Measurements from ENCODE around the gene SPEG. TPM values are rescaled to one million over a fixed set of nuclear protein-coding genes. Genes with fewer than 3 reads are reported as not detected.

Gene SPEG
- polyA plus RNA-seq, 3 donors, result not detected

- H3K9me3 Mint-ChIP-seq, result peaks cover 0 to 2% (median 0%) of the 10 kb centered on the region in 7 donors
- no peak overlapping the region for H3K9ac ChIP-seq (ENCODE audit: insufficient read depth, low read length, poor library complexity, severe bottlenecking)
- no peaks in the 10 kb centered on the region for H3K79me2 ChIP-seq (ENCODE audit: insufficient read depth, low read length)
- H3K27me3 ChIP-seq (ENCODE audit: control insufficient read depth in 2 of 2, insufficient read depth in 2 of 2, low read length in 2 of 2), result peaks cover 0 to 8% of the 10 kb centered on the region in 2 donors
- H2AFZ ChIP-seq (ENCODE audit: insufficient read depth, low read depth, low read length, poor library complexity, severe bottlenecking), result no peak overlapping the region
- WGBS (ENCODE audit: insufficient coverage), result 90% methylated on average over 13 of the region's 13 CpGs
- intact Hi-C loops (cut with micrococcal nuclease), result loop anchor here in 1 of 2 donors (5.0 kb wide), 1 partner anchor 55 kb away; no protein-coding TSS in a partner anchor
- H4K20me1 ChIP-seq (ENCODE audit: insufficient read depth, low read length), result no peaks in the 10 kb centered on the region
- no peak overlapping the region for H3K27ac Mint-ChIP-seq
- H3K36me3 Mint-ChIP-seq, result no peaks in the 10 kb centered on the region
- no peak overlapping the region for H3K4me2 ChIP-seq (replicated peaks; ENCODE audit: extremely low read depth, low read length, poor library complexity, severe bottlenecking)
- no peaks in the 10 kb centered on the region for H3K4me1 ChIP-seq (ENCODE audit: control insufficient read depth in 1 of 2, insufficient read depth in 2 of 2, low read length in 2 of 2)
- no peaks in the 10 kb centered on the region for H3K9me3 ChIP-seq (replicated peaks in 1 of 2; ENCODE audit: control insufficient read depth in 1 of 2, insufficient read depth in 1 of 2, low read length in 2 of 2)
- H3K27ac ChIP-seq (ENCODE audit: low read depth in 1 of 2, low read length in 2 of 2), result no peak overlapping the region
- peaks cover 2% of the 10 kb centered on the region for H3K4me1 Mint-ChIP-seq
- no peaks in the 10 kb centered on the region for H3K36me3 ChIP-seq (replicated peaks in 1 of 2; ENCODE audit: control insufficient read depth in 1 of 2, insufficient read depth in 2 of 2, low read length in 2 of 2)
- peaks cover 13 to 32% (median 29%) of the 10 kb centered on the region in 3 donors for H3K27me3 Mint-ChIP-seq (ENCODE audit: low read depth in 3 of 3)
- TF ChIP-seq CTCF (IDR thresholded peaks at IDR 0.05), result no peak
- H3K4me3 ChIP-seq (replicated peaks in 1 of 3; ENCODE audit: low read depth in 2 of 3, low read length in 3 of 3), result no peak overlapping the region
- H3K4me3 Mint-ChIP-seq, result no peak overlapping the region
- DNase-seq, result no peak
Observed at GRCh38 chr2:219477179-219477578, 42.5 kb downstream of the SPEG start.

GRCh38 chr2:219477815-219478214 is 43.2 kb downstream of the SPEG start:
- no peak overlapping the region for H2AFZ ChIP-seq (ENCODE audit: insufficient read depth, low read depth, low read length, poor library complexity, severe bottlenecking)
- H3K4me3 Mint-ChIP-seq, result no peak overlapping the region
- H3K27me3 Mint-ChIP-seq (ENCODE audit: low read depth in 3 of 3), result peaks cover 18 to 38% (median 34%) of the 10 kb centered on the region in 3 donors
- H3K4me3 ChIP-seq (replicated peaks in 1 of 3; ENCODE audit: low read depth in 2 of 3, low read length in 3 of 3), result no peak overlapping the region
- no peak overlapping the region for H3K27ac Mint-ChIP-seq
- no peaks in the 10 kb centered on the region for H3K79me2 ChIP-seq (ENCODE audit: insufficient read depth, low read length)
- intact Hi-C loops (cut with micrococcal nuclease), result loop anchor here in 1 of 2 donors (5.0 kb wide), 1 partner anchor 54 kb away; no protein-coding TSS in a partner anchor
- H3K27ac ChIP-seq (ENCODE audit: low read depth in 1 of 2, low read length in 2 of 2), result no peak overlapping the region
- H3K27me3 ChIP-seq (ENCODE audit: control insufficient read depth in 2 of 2, insufficient read depth in 2 of 2, low read length in 2 of 2), result peaks cover 3 to 15% of the 10 kb centered on the region in 2 donors
- no peak for DNase-seq
- no peak overlapping the region for H3K9ac ChIP-seq (ENCODE audit: insufficient read depth, low read length, poor library complexity, severe bottlenecking)
- H3K36me3 ChIP-seq (replicated peaks in 1 of 2; ENCODE audit: control insufficient read depth in 1 of 2, insufficient read depth in 2 of 2, low read length in 2 of 2), result no peaks in the 10 kb centered on the region
- H3K36me3 Mint-ChIP-seq, result no peaks in the 10 kb centered on the region
- no peaks in the 10 kb centered on the region for H3K9me3 ChIP-seq (replicated peaks in 1 of 2; ENCODE audit: control insufficient read depth in 1 of 2, insufficient read depth in 1 of 2, low read length in 2 of 2)
- no peaks in the 10 kb centered on the region for H3K4me1 ChIP-seq (ENCODE audit: control insufficient read depth in 1 of 2, insufficient read depth in 2 of 2, low read length in 2 of 2)
- H3K9me3 Mint-ChIP-seq, result peaks cover 0 to 2% (median 0%) of the 10 kb centered on the region in 7 donors
- WGBS (ENCODE audit: insufficient coverage), result 97% methylated on average over 11 of the region's 15 CpGs
- no peaks in the 10 kb centered on the region for H4K20me1 ChIP-seq (ENCODE audit: insufficient read depth, low read length)
- no peak overlapping the region for H3K4me2 ChIP-seq (replicated peaks; ENCODE audit: extremely low read depth, low read length, poor library complexity, severe bottlenecking)
- TF ChIP-seq CTCF (IDR thresholded peaks at IDR 0.05), result no peak
- H3K4me1 Mint-ChIP-seq, result peaks cover 2% of the 10 kb centered on the region
